GM19238 (cell line): Measurements from ENCODE around the gene NFIA.
"Not testable (repeated sequence)": the region's sequence is repeated elsewhere in the genome, so short reads cannot be mapped to it uniquely, and the experiment has no call there.

ENCODE experiments used
- DNase-seq: peaks from one replicate; pipeline ENCODE4 v3.0.0; 2011; ENCODE audit warnings: low spot score; ENCODE audit not compliant: insufficient read length

The NFIA gene

GRCh38 chr1:61270107-61270506 is 187.7 kb downstream of the NFIA start:
- DNase-seq, result no peak

- DNase-seq, result no peak
These were observed 188.5 kb downstream of the NFIA start for GRCh38 chr1:61270761-61271411.

- no peak for DNase-seq
These were observed 189.0 kb downstream of the NFIA start for GRCh38 chr1:61271412-61271789.

GRCh38 chr1:61273167-61273705 is 190.9 kb downstream of the NFIA start:
- no peak for DNase-seq

- DNase-seq, result no peak
These were observed 191.5 kb downstream of the NFIA start for GRCh38 chr1:61273861-61274260.

GRCh38 chr1:61274939-61275338 is 192.6 kb downstream of the NFIA start:
- no peak for DNase-seq

GRCh38 chr1:61276246-61276645 is 193.9 kb downstream of the NFIA start:
- no peak for DNase-seq

- DNase-seq, result no peak
These were observed 194.8 kb downstream of the NFIA start for GRCh38 chr1:61277121-61277690.

- DNase-seq, result not testable (repeated sequence)
These were observed 196.1 kb downstream of the NFIA start for GRCh38 chr1:61278503-61278902.

GRCh38 chr1:61278966-61279365 is 196.6 kb downstream of the NFIA start:
- no peak for DNase-seq

GRCh38 chr1:61279570-61279969 is 197.2 kb downstream of the NFIA start:
- DNase-seq, result no peak

GRCh38 chr1:61280452-61280851 is 198.1 kb downstream of the NFIA start:
- no peak for DNase-seq

- no peak for DNase-seq
These were observed 200.0 kb downstream of the NFIA start for GRCh38 chr1:61282387-61282786.

GRCh38 chr1:61284248-61284854 is 202.0 kb downstream of the NFIA start:
- DNase-seq, result no peak

GRCh38 chr1:61284936-61285335 is 202.6 kb downstream of the NFIA start:
- DNase-seq, result no peak

- DNase-seq, result no peak
These were observed 203.1 kb downstream of the NFIA start for GRCh38 chr1:61285371-61285885.

- DNase-seq, result no peak
These were observed 204.7 kb downstream of the NFIA start for GRCh38 chr1:61287014-61287413.

GRCh38 chr1:61287734-61288133 is 205.4 kb downstream of the NFIA start:
- no peak for DNase-seq

GRCh38 chr1:61289232-61290098 is 207.1 kb downstream of the NFIA start:
- no peak for DNase-seq

GRCh38 chr1:61290525-61290924 is 208.2 kb downstream of the NFIA start:
- DNase-seq, result no peak

GRCh38 chr1:61293197-61293596 is 210.8 kb downstream of the NFIA start:
- no peak for DNase-seq
